ENCODE data around the gene ASS1. TPM values are rescaled to one million over a fixed set of nuclear protein-coding genes. Genes with fewer than 3 reads are reported as not detected.

Gene ASS1
- total RNA-seq, 1 experiment from 2014 or later, result 118 TPM

GRCh38 chr9:130471411-130472183 is 26.8 kb downstream of the ASS1 start:
- POLR2A ChIA-PET, result interaction anchor here (0.5 kb wide), 1 partner anchor 1782 kb away, joined by 3 read pairs; no protein-coding TSS in a partner anchor
- Histone ChIP-seq H3K27me3 (replicated peaks; ENCODE audit: control insufficient read depth, insufficient read depth, low read length) (no peaks in the 10 kb centered on the region), H3K9me3 (no peaks in the 10 kb centered on the region), H3K4me3 (ENCODE audit: low read depth, low read length) (no peak overlapping the region), H3K36me3 (ENCODE audit: control insufficient read depth, insufficient read depth, low read length) (no peaks in the 10 kb centered on the region), H3K4me1 (no peaks in the 10 kb centered on the region)
- CTCF ChIA-PET, result interaction anchor here (0.6 to 0.9 kb wide), 2 partner anchors 230 to 395 kb away, joined by 3 read pairs; no protein-coding TSS in a partner anchor
- H3K4me3 Mint-ChIP-seq (ENCODE audit: unreplicated experiment), result no peak overlapping the region
- no TSS peak for BruUV-seq (replicated peaks)
- H3K27ac Mint-ChIP-seq (ENCODE audit: unreplicated experiment), result no peak overlapping the region
- DNase-seq, result no peak
- intact Hi-C loops (cut with micrococcal nuclease; ENCODE audit: unreplicated experiment), result no loop called here
- H3K4me1 Mint-ChIP-seq (ENCODE audit: low read depth, unreplicated experiment), result no peaks in the 10 kb centered on the region
- H3K36me3 Mint-ChIP-seq (ENCODE audit: insufficient read depth, unreplicated experiment), result peaks cover 5% of the 10 kb centered on the region
- no peaks in the 10 kb centered on the region for H3K9me3 Mint-ChIP-seq (ENCODE audit: unreplicated experiment)
- H3K27me3 Mint-ChIP-seq (ENCODE audit: insufficient read depth, unreplicated experiment), result no peaks in the 10 kb centered on the region
- TF ChIP-seq CTCF (IDR thresholded peaks at IDR 0.05; ENCODE audit: insufficient read depth in 1 of 2, low read depth in 1 of 2, low read length in 1 of 2, severe bottlenecking in 1 of 2, unreplicated experiment in 1 of 2), result no peak

GRCh38 chr9:130472184-130472705 is 27.5 kb downstream of the ASS1 start:
- Mint-ChIP-seq H3K36me3 (ENCODE audit: insufficient read depth, unreplicated experiment) (peaks cover 5% of the 10 kb centered on the region), H3K4me3 (ENCODE audit: unreplicated experiment) (no peak overlapping the region), H3K9me3 (ENCODE audit: unreplicated experiment) (no peaks in the 10 kb centered on the region), H3K27ac (ENCODE audit: unreplicated experiment) (no peak overlapping the region), H3K27me3 (ENCODE audit: insufficient read depth, unreplicated experiment) (no peaks in the 10 kb centered on the region), H3K4me1 (ENCODE audit: low read depth, unreplicated experiment) (no peaks in the 10 kb centered on the region)
- H3K9me3 ChIP-seq, result no peaks in the 10 kb centered on the region
- no TSS peak for BruUV-seq (replicated peaks)
- no peaks in the 10 kb centered on the region for H3K36me3 ChIP-seq (ENCODE audit: control insufficient read depth, insufficient read depth, low read length)
- H3K27me3 ChIP-seq (replicated peaks; ENCODE audit: control insufficient read depth, insufficient read depth, low read length), result no peaks in the 10 kb centered on the region
- DNase-seq, result no peak
- H3K4me3 ChIP-seq (ENCODE audit: low read depth, low read length), result no peak overlapping the region
- intact Hi-C loops (cut with micrococcal nuclease; ENCODE audit: unreplicated experiment), result no loop called here
- POLR2A ChIA-PET, result no interaction called here
- CTCF ChIA-PET, result no interaction called here
- no peaks in the 10 kb centered on the region for H3K4me1 ChIP-seq
- TF ChIP-seq CTCF (IDR thresholded peaks at IDR 0.05; ENCODE audit: insufficient read depth in 1 of 2, low read depth in 1 of 2, low read length in 1 of 2, severe bottlenecking in 1 of 2, unreplicated experiment in 1 of 2), result no peak

GRCh38 chr9:130473009-130473408 is 28.2 kb downstream of the ASS1 start:
- H3K27me3 ChIP-seq (replicated peaks; ENCODE audit: control insufficient read depth, insufficient read depth, low read length), result no peaks in the 10 kb centered on the region
- H3K4me3 Mint-ChIP-seq (ENCODE audit: unreplicated experiment), result no peak overlapping the region
- TF ChIP-seq CTCF (IDR thresholded peaks at IDR 0.05; ENCODE audit: insufficient read depth in 1 of 2, low read depth in 1 of 2, low read length in 1 of 2, severe bottlenecking in 1 of 2, unreplicated experiment in 1 of 2), result no peak
- H3K9me3 Mint-ChIP-seq (ENCODE audit: unreplicated experiment), result no peaks in the 10 kb centered on the region
- H3K36me3 Mint-ChIP-seq (ENCODE audit: insufficient read depth, unreplicated experiment), result peaks cover 5% of the 10 kb centered on the region
- H3K9me3 ChIP-seq, result no peaks in the 10 kb centered on the region
- no peak overlapping the region for H3K4me3 ChIP-seq (ENCODE audit: low read depth, low read length)
- CTCF ChIA-PET, result no interaction called here
- POLR2A ChIA-PET, result no interaction called here
- H3K36me3 ChIP-seq (ENCODE audit: control insufficient read depth, insufficient read depth, low read length), result no peaks in the 10 kb centered on the region
- DNase-seq, result no peak
- no peaks in the 10 kb centered on the region for H3K27me3 Mint-ChIP-seq (ENCODE audit: insufficient read depth, unreplicated experiment)
- intact Hi-C loops (cut with micrococcal nuclease; ENCODE audit: unreplicated experiment), result no loop called here
- H3K4me1 Mint-ChIP-seq (ENCODE audit: low read depth, unreplicated experiment), result no peaks in the 10 kb centered on the region
- H3K27ac Mint-ChIP-seq (ENCODE audit: unreplicated experiment), result no peak overlapping the region
- no TSS peak for BruUV-seq (replicated peaks)
- H3K4me1 ChIP-seq, result no peaks in the 10 kb centered on the region

All from Caco-2 (cell line).